T-cell (primary cell): ENCODE measurements around the gene LRRC59. TPM values are rescaled to one million over a fixed set of nuclear protein-coding genes. Genes with fewer than 3 reads are reported as not detected.

Source experiments
- ATAC-seq, 4 experiments: fragments of 200-7000 bp in 3 of 4; fragments of 150-1000 bp in 1 of 4; cut with Tn5 transposase; replicated peaks in 1 of 4; 1 replicate in 3 of 4; 2 replicates in 1 of 4; pipeline ENCODE4 v1.10.0; 2021; ENCODE audit warnings: moderate library complexity in 3 of 4, mild to moderate bottlenecking in 2 of 4, moderate number of reproducible peaks in 1 of 4
- CTCF ChIA-PET, 2 donors: fragments of 300-600 bp; sonication (Branson Sonifier 250); formaldehyde crosslinking; loops; one replicate each; lab custom pipeline; 2022; ENCODE audit warnings: antibody characterized with exemption in 2 of 2; lab: Charles Lee
- POLR2A ChIA-PET, 2 donors: fragments of 300-600 bp; sonication (Branson Sonifier 250); formaldehyde crosslinking; loops; one replicate each; lab custom pipeline; 2022; ENCODE audit warnings: antibody characterized with exemption in 2 of 2; lab: Charles Lee
- DNase-seq, 35 experiments: peaks; one replicate each; pipeline versions ENCODE4 v3.0.0 to v3.0.0-alpha.2; 2013 to 2023
- H3K27ac ChIP-seq: one replicate; pipeline ENCODE4 v1.5.1; 2013; ENCODE audit warnings: low read length
- H3K27me3 ChIP-seq, 2 experiments: replicated peaks in 1 of 2; 1 replicate in 1 of 2; 2 replicates in 1 of 2; pipeline versions ENCODE4 v1.6.1 to v1.7.0; 2013; ENCODE audit warnings: low read length in 1 of 2, mixed read lengths in 1 of 2; ENCODE audit not compliant: control insufficient read depth in 2 of 2, insufficient read depth in 2 of 2; ENCODE audit errors: extremely low read depth in 1 of 2
- H3K36me3 ChIP-seq, 2 donors: 1 replicate in 1 of 2; 2 replicates in 1 of 2; pipeline versions ENCODE4 v1.6.1 to v1.7.0; 2013; ENCODE audit warnings: low read length in 1 of 2; ENCODE audit not compliant: control insufficient read depth in 2 of 2, insufficient read depth in 1 of 2; ENCODE audit errors: extremely low read depth in 1 of 2
- H3K4me1 ChIP-seq, 2 experiments: 1 replicate in 1 of 2; 2 replicates in 1 of 2; pipeline versions ENCODE4 v1.6.1 to v1.7.0; 2013; ENCODE audit warnings: low read length in 2 of 2, mixed read lengths in 1 of 2; ENCODE audit not compliant: insufficient read depth in 2 of 2, control insufficient read depth in 1 of 2; ENCODE audit errors: extremely low read depth in 1 of 2
- H3K4me3 ChIP-seq, 2 donors: 1 replicate in 1 of 2; 2 replicates in 1 of 2; pipeline versions ENCODE4 v1.5.1 to v1.7.0; 2013; ENCODE audit warnings: mild to moderate bottlenecking in 2 of 2, low read length in 1 of 2, moderate library complexity in 1 of 2; ENCODE audit not compliant: control insufficient read depth in 1 of 2; ENCODE audit errors: extremely low read depth in 1 of 2
- H3K9me3 ChIP-seq: 2 replicates; pipeline ENCODE4 v1.7.0; 2013
- H3K27ac Mint-ChIP-seq, 2 donors: one replicate each; pipeline ENCODE4 v1.8.0; 2020 to 2021; ENCODE audit warnings: mild to moderate bottlenecking in 2 of 2, mixed read lengths in 2 of 2
- H3K27me3 Mint-ChIP-seq, 2 donors: one replicate each; pipeline ENCODE4 v1.8.0; 2021 to 2022; ENCODE audit warnings: mixed read lengths in 2 of 2
- H3K36me3 Mint-ChIP-seq: one replicate; pipeline ENCODE4 v1.8.0; 2021; ENCODE audit warnings: mixed read lengths
- H3K4me1 Mint-ChIP-seq, 3 donors: one replicate each; pipeline ENCODE4 v1.8.0; 2020 to 2022; ENCODE audit warnings: mixed read lengths in 3 of 3, mild to moderate bottlenecking in 1 of 3
- H3K4me3 Mint-ChIP-seq, 3 donors: one replicate each; pipeline ENCODE4 v1.8.0; 2020 to 2022; ENCODE audit warnings: mild to moderate bottlenecking in 3 of 3, mixed read lengths in 3 of 3, moderate library complexity in 3 of 3
- H3K9me3 Mint-ChIP-seq, 3 donors: one replicate each; pipeline ENCODE4 v1.8.0; 2020 to 2022; ENCODE audit warnings: mixed read lengths in 3 of 3
- WGBS: methylation state at CpG from one replicate; pipeline ENCODE4 v1.1.5; 2013; ENCODE audit warnings: missing lambda C conversion rate; ENCODE audit not compliant: insufficient coverage; 5-methylcytosine and 5-hydroxymethylcytosine counted together
- total RNA-seq, 35 experiments: library from RNA in 6 of 35; stranded (reverse) in 6 of 35; fragments of 120-200 nt in 1 of 35; gene quantifications; one replicate each; pipeline versions ENCODE4 v1.2.1 to v1.2.4 and lab custom pipeline; 2013 to 2026

LRRC59 gene
- total RNA-seq, 5 donors from 2014 or later (not counting 1 experiment from before 2014, with no cell fraction given) = 29.4 to 41.7 (median 33.1) TPM

GRCh38 chr17:50440172-50440837, 43.0 kb upstream of the LRRC59 start:
- H3K27me3 Mint-ChIP-seq = no peaks in the 10 kb centered on the region
- no peak overlapping the region for H3K4me3 Mint-ChIP-seq
- no peaks in the 10 kb centered on the region for H3K4me1 ChIP-seq
- no peak overlapping the region for H3K27ac ChIP-seq
- ChIA-PET CTCF (no interaction called here), POLR2A (no interaction called here)
- no peak overlapping the region for H3K4me3 ChIP-seq
- peaks cover 3% of the 10 kb centered on the region for H3K36me3 Mint-ChIP-seq
- H3K27ac Mint-ChIP-seq = no peak overlapping the region
- no peaks in the 10 kb centered on the region for H3K36me3 ChIP-seq
- ATAC-seq = no peak
- H3K9me3 Mint-ChIP-seq = no peaks in the 10 kb centered on the region
- H3K27me3 ChIP-seq = no peaks in the 10 kb centered on the region
- DNase-seq = no peak
- no peaks in the 10 kb centered on the region for H3K4me1 Mint-ChIP-seq
- H3K9me3 ChIP-seq = no peaks in the 10 kb centered on the region
- WGBS = 86% methylated on average over 2 of the region's 4 CpGs

GRCh38 chr17:50439008-50439407, 41.7 kb upstream of the LRRC59 start:
- no peak overlapping the region for H3K27ac Mint-ChIP-seq
- no peak overlapping the region for H3K4me3 ChIP-seq
- no peaks in the 10 kb centered on the region for H3K27me3 ChIP-seq
- no peaks in the 10 kb centered on the region for H3K36me3 ChIP-seq
- H3K36me3 Mint-ChIP-seq = peaks cover 3% of the 10 kb centered on the region
- ChIA-PET POLR2A (no interaction called here), CTCF (no interaction called here)
- H3K4me1 ChIP-seq = peaks cover 0 to 1% of the 10 kb centered on the region in 2 experiments
- DNase-seq (no peak), ATAC-seq (no peak)
- no peaks in the 10 kb centered on the region for H3K9me3 ChIP-seq
- WGBS = 100% methylated on average over 1 of the region's 4 CpGs
- no peaks in the 10 kb centered on the region for H3K27me3 Mint-ChIP-seq
- H3K4me1 Mint-ChIP-seq = peaks cover 0 to under 1% (median 0%) of the 10 kb centered on the region in 3 donors
- H3K9me3 Mint-ChIP-seq = no peaks in the 10 kb centered on the region
- no peak overlapping the region for H3K27ac ChIP-seq
- H3K4me3 Mint-ChIP-seq = no peak overlapping the region

GRCh38 chr17:50437409-50437808, 40.1 kb upstream of the LRRC59 start:
- no peak overlapping the region for H3K27ac ChIP-seq
- Mint-ChIP-seq H3K27ac (no peak overlapping the region), H3K9me3 (no peaks in the 10 kb centered on the region), H3K4me3 (no peak overlapping the region), H3K36me3 (peaks cover 5% of the 10 kb centered on the region), H3K27me3 (no peaks in the 10 kb centered on the region), H3K4me1 (peaks cover 0 to 1% (median 0%) of the 10 kb centered on the region in 3 donors)
- no peaks in the 10 kb centered on the region for H3K9me3 ChIP-seq
- ATAC-seq = no peak
- WGBS = 100% methylated on average over 4 of the region's 4 CpGs
- no peak overlapping the region for H3K4me3 ChIP-seq
- H3K36me3 ChIP-seq = no peaks in the 10 kb centered on the region
- no peaks in the 10 kb centered on the region for H3K27me3 ChIP-seq
- ChIA-PET CTCF (no interaction called here), POLR2A (interaction anchor here in 1 of 2 donors (0.5 kb wide), 1 partner anchor 11 kb away, joined by 3 read pairs; the partner anchor contains the start of gene ACSF2)
- no peak for DNase-seq
- peaks cover 0 to 3% of the 10 kb centered on the region in 2 experiments for H3K4me1 ChIP-seq

GRCh38 chr17:50432125-50432762, 34.9 kb upstream of the LRRC59 start:
- Mint-ChIP-seq H3K27ac (no peak overlapping the region), H3K4me1 (peaks cover 11 to 12% (median 11%) of the 10 kb centered on the region in 3 donors), H3K36me3 (peaks cover 7% of the 10 kb centered on the region), H3K4me3 (no peak overlapping the region), H3K27me3 (no peaks in the 10 kb centered on the region), H3K9me3 (no peaks in the 10 kb centered on the region)
- CTCF ChIA-PET = interaction anchor here in 1 of 2 donors (1.6 kb wide), 1 partner anchor 35 kb away, joined by 5 read pairs; the partner anchor contains the start of gene LRRC59
- DNase-seq = no peak
- no CpG with 5 or more reads among the region's 4 CpGs for WGBS
- no peak overlapping the region for H3K27ac ChIP-seq
- H3K27me3 ChIP-seq = no peaks in the 10 kb centered on the region
- POLR2A ChIA-PET = interaction anchor here in 1 of 2 donors (0.6 kb wide), 2 partner anchors 11 to 35 kb away, joined by 3 read pairs; partner anchors contain the start of gene LRRC59
- no peaks in the 10 kb centered on the region for H3K9me3 ChIP-seq
- peaks cover 0 to 9% of the 10 kb centered on the region in 2 experiments for H3K4me1 ChIP-seq
- no peak for ATAC-seq
- no peak overlapping the region for H3K4me3 ChIP-seq
- H3K36me3 ChIP-seq = no peaks in the 10 kb centered on the region

GRCh38 chr17:50430821-50431618, 33.7 kb upstream of the LRRC59 start:
- no peak for DNase-seq
- H3K27ac Mint-ChIP-seq = no peak overlapping the region
- no peaks in the 10 kb centered on the region for H3K9me3 Mint-ChIP-seq

GRCh38 chr17:50429793-50430192, 32.5 kb upstream of the LRRC59 start:
- Mint-ChIP-seq H3K4me1 (peaks cover 23 to 26% (median 25%) of the 10 kb centered on the region in 3 donors), H3K9me3 (no peaks in the 10 kb centered on the region), H3K4me3 (no peak overlapping the region), H3K36me3 (peaks cover 7% of the 10 kb centered on the region), H3K27me3 (no peaks in the 10 kb centered on the region), H3K27ac (no peak overlapping the region)
- Histone ChIP-seq H3K27ac (no peak overlapping the region), H3K27me3 (no peaks in the 10 kb centered on the region), H3K4me3 (no peak overlapping the region), H3K4me1 (peaks cover 8 to 30% of the 10 kb centered on the region in 2 experiments), H3K36me3 (no peaks in the 10 kb centered on the region), H3K9me3 (no peaks in the 10 kb centered on the region)
- WGBS = 100% methylated on average over 1 of the region's 4 CpGs
- ChIA-PET POLR2A (no interaction called here), CTCF (interaction anchor here (0.5 to 0.6 kb wide), 2 partner anchors 106 to 239 kb away, joined by 3 read pairs; no protein-coding TSS in a partner anchor)
- ATAC-seq (no peak), DNase-seq (no peak)

More at GRCh38 chr17:50430821-50431618, 33.7 kb upstream of the LRRC59 start:
- H3K4me1 Mint-ChIP-seq = peaks cover 18 to 20% (median 19%) of the 10 kb centered on the region in 3 donors
- no peak for ATAC-seq
- no peaks in the 10 kb centered on the region for H3K9me3 ChIP-seq
- peaks cover 7% of the 10 kb centered on the region for H3K36me3 Mint-ChIP-seq
- no peaks in the 10 kb centered on the region for H3K27me3 ChIP-seq
- no peak overlapping the region for H3K4me3 Mint-ChIP-seq
- no peaks in the 10 kb centered on the region for H3K27me3 Mint-ChIP-seq
- peaks cover 3 to 20% of the 10 kb centered on the region in 2 experiments for H3K4me1 ChIP-seq
- POLR2A ChIA-PET = no interaction called here
- no peaks in the 10 kb centered on the region for H3K36me3 ChIP-seq
- no peak overlapping the region for H3K4me3 ChIP-seq
- 100% methylated on average over 1 of the region's 4 CpGs for WGBS
- CTCF ChIA-PET = interaction anchor here in 1 of 2 donors (1.6 kb wide), 1 partner anchor 34 kb away, joined by 5 read pairs; the partner anchor contains the start of gene LRRC59
- no peak overlapping the region for H3K27ac ChIP-seq
